T-helper 2 cell treated with Interferon-gamma antibody and Interleukin-4, amounts not matched to agents 100 ng/mL and 5 ng/mL, for 36 hours (primary cell): ENCODE measurements around the gene SLC34A3. TPM values are rescaled to one million over a fixed set of nuclear protein-coding genes. Genes with fewer than 3 reads are reported as not detected.

ENCODE experiments used
- intact Hi-C: fragments of 100-400 bp; cut with micrococcal nuclease; formaldehyde crosslinking; loops from one replicate; pipeline ENCODE4 v1.15.1; 2023
- total RNA-seq: library from RNA; stranded (reverse); gene quantifications from 2 replicates; pipeline ENCODE4 v1.2.3, GENCODE V29; 2022

The SLC34A3 gene
- total RNA-seq, 1 donor from 2014 or later, result not detected

DNA sequence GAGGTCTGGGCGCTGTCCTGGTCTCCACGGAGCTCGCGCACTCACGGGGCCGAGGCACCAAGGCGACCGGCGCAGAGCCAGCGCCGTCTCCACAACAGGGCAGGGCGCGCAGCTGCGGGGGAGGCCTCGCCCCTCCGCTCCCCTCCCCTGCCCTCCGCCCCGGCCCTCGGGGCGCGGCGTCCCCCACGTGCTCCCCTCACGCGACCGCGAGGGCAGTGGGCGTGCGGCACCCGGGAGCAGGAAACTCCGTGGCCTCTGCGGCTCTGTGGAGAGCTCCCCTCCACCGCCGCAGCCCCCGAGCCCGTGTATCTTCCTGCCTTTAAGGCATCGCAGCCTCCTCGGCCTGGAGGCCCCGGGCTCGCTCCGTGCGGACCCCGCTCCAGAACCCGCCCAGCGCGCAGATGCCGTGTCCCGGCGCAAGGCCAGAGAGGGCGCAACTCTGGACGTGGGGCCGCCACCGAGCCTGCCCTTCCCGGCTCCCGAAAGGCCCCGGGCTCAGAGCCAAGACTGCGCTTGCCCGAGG, 9.7 kb downstream of the SLC34A3 start:
- intact Hi-C loops, result loop anchor here (2.0 to 5.0 kb wide), 3 partner anchors 33 to 448 kb away; partner anchors contain the start of genes ANAPC2, NDOR1, SSNA1 and TMEM141

DNA sequence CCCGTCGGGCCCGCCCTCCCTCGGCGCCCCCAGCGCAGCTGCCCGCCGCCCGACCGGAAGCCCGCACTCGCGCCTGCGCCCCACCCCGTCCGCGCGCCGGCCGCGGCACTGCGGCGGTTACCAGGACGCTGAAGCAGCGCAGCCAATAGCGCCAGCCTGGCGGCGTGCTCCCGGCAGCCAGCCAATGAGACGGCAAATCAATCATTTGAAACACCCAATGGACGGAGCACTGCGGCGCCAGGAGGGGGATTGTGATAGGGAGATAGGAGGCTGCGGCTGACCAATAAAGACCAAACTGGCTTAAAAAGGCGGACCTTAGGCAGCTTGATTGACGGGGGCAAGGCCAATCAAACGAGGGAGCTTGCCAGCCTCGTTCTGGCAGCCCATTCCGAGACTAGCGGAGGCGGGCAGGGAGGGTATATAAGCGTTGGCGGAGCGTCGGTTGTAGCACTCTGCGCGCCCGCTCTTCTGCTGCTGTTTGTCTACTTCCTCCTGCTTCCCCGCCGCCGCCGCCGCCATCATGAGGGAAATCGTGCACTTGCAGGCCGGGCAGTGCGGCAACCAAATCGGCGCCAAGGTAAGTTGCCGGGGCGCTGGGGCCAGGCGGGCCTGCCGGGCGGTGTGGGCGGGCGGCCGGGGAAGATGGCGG, 10.3 kb downstream of the SLC34A3 start, which contains the start of gene TUBB4B:
Gene TUBB4B, plus strand, starts transcription at position 447 of the 649 bp plus-strand sequence. Its CDS starts 74 bp downstream, at position 521.
- intact Hi-C loops, result loop anchor here (1.0 to 5.0 kb wide), 6 partner anchors 14 to 449 kb away; partner anchors contain the start of genes ANAPC2, MAN1B1, NDOR1 and NELFB

DNA sequence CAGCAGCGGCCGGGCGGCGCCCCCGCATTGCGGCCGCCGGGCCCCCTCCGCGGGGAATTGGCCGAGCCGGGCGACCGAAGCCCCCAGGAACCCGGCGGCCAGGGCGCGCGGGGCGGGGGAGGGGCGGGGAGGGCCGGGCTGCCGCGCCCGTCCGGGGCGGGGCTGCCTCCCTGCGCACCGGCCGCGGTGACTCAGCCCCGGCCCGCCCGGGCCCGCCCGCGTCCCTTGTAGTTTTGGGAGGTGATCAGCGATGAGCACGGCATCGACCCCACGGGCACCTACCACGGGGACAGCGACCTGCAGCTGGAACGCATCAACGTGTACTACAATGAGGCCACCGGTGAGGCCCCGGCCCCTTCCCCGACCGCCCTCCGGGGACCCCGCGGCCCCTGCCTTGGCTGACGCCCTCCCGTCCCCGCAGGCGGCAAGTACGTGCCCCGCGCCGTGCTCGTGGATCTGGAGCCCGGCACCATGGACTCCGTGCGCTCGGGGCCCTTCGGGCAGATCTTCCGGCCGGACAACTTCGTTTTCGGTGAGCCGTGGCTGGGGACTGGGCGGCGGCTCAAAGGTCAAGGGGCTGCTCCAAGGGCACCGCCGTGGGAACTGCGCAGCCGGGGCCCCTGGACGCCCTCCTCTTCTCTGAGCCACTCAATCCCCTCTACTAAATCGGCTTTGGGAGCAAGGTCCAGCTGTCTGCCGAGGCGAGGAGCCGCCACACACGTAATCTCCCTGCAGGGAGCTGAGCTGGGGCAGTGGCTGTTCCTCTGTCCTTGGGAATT, 11.0 kb downstream of the SLC34A3 start:
- intact Hi-C loops, result loop anchor here (1.0 to 5.0 kb wide), 6 partner anchors 14 to 449 kb away; partner anchors contain the start of genes ANAPC2, MAN1B1, NDOR1 and NELFB

DNA sequence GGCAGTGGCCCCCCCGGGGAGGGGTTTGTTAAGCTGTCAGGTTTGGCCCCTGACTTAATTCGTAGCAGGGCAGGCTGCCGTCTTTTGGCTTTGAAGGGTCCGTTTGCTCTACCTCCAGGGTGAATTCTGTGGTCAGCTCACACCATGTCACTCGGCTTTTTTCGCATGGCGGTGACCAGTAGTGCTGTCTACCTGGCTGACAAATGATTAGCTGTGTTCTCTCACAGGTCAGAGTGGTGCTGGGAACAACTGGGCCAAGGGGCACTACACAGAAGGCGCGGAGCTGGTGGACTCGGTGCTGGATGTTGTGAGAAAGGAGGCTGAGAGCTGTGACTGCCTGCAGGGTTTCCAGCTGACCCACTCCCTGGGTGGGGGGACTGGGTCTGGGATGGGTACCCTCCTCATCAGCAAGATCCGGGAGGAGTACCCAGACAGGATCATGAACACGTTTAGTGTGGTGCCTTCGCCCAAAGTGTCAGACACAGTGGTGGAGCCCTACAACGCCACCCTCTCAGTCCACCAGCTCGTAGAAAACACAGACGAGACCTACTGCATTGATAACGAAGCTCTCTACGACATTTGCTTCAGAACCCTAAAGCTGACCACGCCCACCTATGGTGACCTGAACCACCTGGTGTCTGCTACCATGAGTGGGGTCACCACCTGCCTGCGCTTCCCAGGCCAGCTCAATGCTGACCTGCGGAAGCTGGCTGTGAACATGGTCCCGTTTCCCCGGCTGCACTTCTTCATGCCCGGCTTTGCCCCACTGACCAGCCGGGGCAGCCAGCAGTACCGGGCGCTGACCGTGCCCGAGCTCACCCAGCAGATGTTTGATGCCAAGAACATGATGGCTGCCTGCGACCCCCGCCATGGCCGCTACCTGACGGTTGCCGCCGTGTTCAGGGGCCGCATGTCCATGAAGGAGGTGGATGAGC, 11.8 kb downstream of the SLC34A3 start:
- intact Hi-C loops, result loop anchor here (5.0 kb wide), 2 partner anchors 35 to 450 kb away; partner anchors contain the start of genes NDOR1, TMEM141 and TMEM203

DNA sequence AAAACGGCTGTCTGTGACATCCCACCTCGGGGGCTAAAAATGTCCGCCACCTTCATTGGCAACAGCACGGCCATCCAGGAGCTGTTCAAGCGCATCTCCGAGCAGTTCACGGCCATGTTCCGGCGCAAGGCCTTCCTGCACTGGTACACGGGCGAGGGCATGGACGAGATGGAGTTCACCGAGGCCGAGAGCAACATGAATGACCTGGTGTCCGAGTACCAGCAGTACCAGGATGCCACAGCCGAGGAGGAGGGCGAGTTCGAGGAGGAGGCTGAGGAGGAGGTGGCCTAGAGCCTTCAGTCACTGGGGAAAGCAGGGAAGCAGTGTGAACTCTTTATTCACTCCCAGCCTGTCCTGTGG, 12.5 kb downstream of the SLC34A3 start:
- intact Hi-C loops, result loop anchor here (5.0 kb wide), 2 partner anchors 36 to 451 kb away; partner anchors contain the start of genes NDOR1, TMEM141 and TMEM203

DNA sequence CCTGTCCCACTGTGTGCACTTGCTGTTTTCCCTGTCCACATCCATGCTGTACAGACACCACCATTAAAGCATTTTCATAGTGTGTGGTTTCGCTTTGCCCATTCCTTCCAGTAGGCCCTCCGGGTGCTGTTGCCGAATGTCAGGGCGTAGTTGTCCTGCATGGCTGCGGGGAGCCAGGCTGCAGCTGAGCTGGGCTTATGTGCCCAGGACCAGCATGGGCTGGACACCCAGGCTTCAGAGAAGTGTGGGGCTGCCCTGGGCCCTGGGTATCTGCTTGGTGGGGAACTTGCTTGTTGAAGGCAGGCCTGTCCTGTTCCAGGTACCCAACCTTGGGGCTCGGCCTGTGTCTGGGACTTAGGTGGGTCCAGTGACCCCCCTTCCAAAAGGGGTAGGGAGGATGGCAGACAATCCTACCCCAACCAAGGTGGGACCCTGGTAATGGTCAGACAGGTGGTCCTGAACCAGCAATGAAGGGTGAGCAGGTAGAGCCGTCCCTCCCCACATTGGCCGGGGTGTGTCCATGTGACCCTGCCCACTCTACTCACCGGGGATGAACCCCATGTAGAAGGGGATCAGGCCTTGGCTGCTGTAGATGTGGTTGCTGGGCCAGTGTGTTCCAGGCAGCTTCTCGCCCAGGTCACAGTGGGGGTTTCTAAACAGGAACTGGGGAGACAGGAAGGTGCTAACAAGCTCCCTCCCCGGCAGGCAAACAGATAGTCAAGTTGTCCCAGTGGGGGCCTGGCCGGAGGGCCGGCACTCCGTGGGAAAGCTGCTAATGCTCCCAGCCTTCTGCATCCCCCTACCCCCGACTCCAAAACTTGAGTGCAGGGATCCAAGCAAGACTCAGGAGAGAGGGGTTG, 13.2 kb downstream of the SLC34A3 start:
- intact Hi-C loops, result loop anchor here (5.0 kb wide), 2 partner anchors 37 to 452 kb away; partner anchors contain the start of genes NDOR1, TMEM141 and TMEM203

DNA sequence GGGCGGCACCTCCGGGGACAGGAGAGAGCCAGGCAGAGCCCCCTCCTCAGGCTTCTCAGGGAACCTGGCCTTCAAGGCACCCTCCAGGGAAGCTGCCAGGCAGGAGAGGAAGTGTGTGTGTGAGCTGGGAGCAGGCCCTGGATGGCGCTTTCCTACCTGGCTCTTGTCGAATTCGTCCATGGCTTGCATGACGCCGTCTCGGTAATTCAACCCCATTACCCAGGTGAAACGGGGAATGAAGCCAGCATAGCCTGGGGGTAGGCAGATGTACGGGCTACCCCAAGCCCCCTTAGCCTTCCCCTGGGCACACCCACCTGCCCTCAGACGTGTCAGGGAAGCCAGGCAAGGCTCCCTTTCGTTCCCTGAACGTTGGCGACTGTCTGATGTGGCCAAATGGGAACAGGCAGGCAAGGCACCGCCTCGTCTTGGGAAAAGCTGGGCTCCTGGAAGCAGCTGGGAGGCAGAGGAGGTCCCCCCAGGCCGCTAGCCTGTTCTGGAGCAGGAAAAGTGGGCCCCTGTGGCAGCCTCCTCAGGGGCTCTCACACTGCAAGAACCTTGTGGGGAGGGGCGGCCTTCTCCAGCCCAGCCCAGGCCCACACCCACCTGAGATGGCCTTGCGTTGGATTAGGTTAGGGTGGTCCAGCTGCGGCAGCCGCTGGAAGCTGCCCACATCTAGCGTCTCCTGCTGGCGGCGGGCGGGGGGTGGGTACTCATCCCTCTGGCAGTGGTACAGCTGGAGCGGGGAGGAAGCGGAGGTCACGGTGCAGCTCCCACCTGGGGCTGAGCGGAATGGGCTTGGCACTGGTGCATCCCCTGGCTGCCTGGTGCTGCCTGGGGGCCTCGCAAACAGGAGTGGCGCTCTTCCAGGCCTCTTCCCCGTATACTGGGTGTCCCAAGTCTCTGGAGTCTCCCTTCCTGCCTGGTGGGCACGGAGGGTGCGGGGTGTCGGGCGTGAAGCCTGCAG, 14.1 kb downstream of the SLC34A3 start:
- intact Hi-C loops, result loop anchor here (5.0 kb wide), 2 partner anchors 37 to 452 kb away; partner anchors contain the start of genes NDOR1, TMEM141 and TMEM203

DNA sequence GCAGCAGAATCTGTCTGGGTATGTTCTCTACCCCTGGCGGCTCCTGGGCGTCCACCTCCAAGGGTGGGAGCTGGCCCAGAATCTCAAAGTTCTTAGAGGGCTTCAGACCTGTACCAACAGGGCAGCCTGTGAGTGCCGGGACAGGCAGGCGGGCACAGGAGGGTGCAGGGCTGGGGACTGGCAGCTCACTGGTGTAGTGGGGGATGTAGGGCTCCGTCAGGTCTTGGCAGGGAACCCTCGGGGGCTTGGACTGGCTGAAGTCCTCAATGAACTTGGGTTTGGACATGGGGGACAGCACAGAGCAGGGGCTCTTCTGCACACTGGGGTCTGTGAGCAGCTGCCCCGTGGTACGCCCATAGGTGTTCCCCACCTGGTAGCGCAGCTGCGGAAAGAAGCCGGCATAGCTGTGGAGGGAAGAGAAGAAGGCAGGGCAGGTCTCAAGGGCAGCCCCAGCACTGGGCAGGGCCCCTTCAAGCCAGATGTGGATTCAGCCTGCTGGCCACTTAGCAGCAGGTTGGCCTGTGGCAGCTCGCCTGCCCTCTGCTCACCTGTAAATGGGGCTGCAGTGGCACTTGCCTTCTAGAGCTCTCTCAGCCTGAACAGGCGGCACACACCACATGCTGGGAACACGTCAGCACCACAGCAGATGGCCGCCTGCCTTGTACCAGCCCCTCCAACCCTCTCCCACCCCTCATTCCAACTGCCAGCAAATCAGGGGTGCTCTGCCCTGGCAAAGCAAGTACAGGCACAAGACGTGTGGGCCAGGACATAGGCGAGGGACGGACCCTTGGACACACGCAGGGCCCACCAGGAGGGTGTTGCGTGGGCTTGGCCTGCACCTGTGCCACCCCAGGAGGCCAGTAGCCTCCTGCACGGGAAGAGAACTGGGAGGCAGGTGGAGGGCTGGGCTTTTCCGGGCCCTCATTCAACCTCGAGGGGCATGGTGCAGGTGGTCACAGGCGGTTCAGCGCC, 15.0 kb downstream of the SLC34A3 start:
- intact Hi-C loops, result no loop called here

DNA sequence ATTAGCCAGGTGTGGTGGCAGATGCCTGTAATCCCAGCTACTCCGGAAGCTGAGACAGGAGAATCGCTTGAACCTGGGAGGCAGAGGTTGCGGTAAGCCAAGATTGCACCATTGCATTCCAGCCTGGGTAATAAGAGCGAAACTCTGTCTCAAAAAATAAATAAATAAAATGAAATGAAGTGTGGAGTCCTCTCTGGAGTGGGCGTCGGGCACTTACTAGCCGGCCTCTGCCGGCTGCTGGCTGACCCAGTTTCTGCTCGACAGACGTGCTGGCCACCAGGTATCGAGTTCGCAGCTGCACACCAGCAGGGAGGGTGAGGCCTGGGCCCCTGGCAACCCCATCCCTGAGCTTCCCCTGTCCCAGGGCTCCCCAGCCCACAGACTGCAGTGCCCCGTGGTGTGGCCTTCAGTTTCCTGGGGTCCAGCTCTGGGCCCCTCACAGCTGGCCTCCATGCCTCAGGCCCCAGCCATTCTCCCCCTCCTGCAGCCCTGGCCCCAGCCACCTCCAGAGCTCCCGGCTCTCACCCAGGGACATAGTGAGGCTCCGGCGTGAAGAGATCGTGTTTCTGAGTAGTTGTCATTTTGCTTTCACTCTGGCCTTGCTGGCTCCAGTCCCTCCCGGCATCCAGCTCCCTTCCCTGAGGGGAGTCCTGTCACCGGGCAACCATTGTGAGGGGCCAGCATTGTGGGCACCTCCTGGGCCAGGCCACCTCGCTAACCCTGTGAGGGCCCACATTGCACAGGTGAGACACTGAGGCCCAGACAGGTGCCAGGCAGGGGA, 16.6 kb downstream of the SLC34A3 start:
- intact Hi-C loops, result no loop called here

DNA sequence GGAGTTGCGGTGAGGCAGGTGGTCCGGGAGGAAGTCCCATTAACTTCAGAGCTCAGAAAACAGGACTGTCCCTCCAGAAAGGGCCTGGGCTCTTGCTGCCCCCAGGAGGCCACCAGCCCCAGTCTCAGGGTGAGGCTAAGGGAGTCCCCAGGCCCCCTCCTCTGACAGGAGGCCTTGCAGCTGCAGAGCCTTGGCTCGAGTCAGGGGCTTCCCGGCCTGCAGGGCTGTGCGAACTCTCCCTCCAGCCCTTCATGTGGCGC, 17.1 kb downstream of the SLC34A3 start:
- intact Hi-C loops, result no loop called here

DNA sequence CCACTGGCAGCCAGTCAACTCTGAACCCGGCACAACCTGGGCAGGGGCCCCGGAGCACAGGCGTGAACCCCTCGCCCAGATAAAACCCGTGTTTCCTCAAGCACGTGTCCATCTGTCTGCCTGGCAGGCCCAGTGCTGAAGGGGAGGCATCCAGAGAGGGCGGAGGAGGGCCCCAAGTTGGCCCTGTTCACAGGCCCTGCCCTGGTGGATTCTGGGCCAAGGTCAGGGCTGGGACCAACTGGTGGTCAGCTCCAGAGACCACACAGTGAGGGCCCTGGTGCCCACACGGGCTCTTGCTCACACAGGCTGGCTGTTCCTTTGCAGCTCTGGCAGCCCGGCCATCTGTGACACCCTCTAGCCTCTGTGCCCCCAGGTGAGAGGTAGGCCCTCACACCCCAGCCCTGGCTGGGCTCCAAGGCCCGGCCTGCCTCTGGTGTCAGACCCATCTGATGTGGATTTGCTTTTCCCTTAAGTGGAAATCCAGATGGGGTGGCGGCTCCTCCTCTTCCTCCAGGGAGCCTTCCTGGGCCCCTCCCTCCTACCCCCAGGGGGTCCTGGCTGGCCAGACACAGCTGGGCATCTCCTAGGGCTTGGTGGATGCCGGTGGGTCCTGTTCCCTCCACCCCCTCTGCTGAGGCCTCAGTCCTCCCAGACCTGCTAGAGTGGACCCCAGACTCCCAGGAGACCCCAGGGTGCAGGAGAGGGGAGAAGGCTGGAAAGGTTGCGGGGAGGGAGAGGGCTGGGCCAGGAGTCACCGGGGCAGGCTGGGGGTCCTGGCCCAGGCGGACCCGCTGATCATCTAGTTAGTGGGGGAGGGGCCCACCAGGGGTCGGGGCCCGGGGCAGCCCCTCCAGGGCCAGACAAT, 19.9 kb downstream of the SLC34A3 start:
- intact Hi-C loops, result no loop called here

DNA sequence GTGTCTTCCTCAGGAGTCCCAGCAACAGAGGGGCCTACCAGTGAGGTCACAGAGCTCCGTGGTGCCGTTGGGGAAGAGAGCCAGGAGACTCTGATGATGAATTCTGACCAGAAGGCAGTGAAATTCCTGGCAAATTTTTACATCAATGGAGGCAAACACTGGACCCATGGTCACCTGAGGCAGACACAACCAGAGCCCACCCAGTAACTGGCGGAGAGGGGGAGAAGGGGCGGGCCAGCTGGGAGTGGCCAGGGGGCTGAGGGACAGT, 20.4 kb downstream of the SLC34A3 start, which contains the start of gene STPG3:
Gene STPG3, plus strand, starts transcription at position 93 of the 268 bp plus-strand sequence. Its CDS starts 1 bp downstream, at position 94.
- intact Hi-C loops, result no loop called here

DNA sequence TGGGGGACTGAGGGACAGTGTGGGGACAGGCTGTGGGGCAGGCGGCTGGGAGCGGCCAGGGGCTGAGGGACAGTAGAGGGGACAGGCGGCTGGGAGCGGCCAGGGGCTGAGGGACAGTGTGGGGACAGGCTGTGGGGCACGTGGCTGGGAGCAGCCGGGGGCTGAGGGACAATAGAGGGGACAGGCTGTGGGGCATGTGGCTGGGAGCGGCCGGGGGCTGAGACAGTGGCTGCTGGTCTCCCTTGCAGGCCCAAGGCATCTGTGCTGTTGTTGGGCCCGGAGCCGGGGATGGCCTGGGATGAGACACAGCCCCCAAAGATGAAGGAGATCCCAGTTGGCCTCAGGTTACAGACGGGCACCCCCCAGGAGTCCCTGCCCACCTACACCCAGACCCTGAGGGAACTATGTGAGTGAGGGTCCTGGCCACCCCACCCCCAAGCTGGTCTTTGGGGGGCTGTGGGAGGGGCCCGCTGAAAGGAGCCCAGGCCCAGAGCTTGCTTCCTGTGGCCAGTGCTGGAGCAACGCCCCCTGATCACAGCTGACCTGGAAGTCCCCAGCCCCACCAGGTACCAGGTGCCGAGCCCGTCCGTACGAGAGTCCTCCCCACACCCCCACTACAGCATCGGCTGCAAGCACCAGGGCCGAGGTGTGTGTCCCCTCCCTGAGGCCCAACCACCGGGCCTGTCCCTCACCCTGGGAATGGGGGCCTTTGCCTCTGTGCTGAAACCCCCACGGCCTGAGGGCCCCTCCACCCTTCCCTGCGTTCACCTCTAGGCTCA, 21.0 kb downstream of the SLC34A3 start:
- intact Hi-C loops, result no loop called here

DNA sequence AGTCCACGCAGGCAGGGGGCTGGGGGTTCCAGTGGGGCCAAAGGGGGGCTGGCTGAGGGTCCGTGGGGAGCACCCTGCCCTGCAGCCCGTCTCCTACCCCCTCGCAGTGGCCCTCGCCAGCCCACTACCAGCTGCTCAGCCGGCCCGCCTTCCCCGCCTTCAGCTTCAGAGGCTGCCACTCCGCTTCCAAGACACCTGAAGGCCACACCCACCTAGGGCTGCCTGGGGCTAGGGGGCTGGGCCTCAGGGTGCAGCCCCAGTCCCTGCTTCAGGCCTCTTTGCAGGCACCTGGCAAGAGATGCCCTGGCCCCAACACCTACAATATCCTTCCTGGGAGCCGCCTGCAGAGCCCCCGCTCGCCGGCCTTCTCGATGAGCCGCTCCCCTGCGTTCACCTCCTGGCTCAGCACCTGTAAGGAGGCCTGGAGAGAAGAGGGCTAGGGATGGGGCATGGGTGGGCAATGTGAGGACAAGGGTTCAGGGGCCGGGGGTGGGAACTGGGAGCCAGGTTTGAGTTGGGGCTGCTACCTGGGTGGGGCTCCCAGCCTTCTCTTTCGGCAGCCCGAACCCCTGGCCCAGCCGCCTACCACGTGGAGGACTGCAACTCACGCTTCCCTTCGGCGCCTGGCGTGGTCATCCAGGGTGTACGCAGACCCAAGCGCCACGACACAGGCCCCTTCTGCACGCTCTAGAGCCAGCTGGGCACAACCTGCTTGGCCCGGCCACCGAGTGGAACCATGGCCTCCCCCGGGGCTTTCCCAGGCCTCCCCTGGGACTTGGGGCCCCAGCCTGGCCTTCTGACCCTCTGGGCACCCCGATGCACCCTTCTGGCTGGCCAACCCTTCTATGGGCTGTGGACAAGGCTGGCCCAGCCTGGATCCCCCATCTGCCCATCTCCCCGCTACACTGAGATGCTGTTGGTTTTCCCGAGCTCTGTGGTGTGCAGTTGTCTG, 22.1 kb downstream of the SLC34A3 start:
- intact Hi-C loops, result no loop called here
